Thyroid gland (tissue), 4 donors: ENCODE results near the gene COL4A1.

Experiments
- CTCF ChIP-seq, 6 experiments: fragments of 200-600 bp in 3 of 6; fragments of 450-650 bp in 3 of 6; sonication (generic) in 3 of 6; IDR thresholded peaks; one replicate each; pipeline ENCODE4 v1.5.1; 2016 to 2019; ENCODE audit warnings: antibody characterized with exemption in 6 of 6, mild to moderate bottlenecking in 2 of 6, inconsistent platforms in 1 of 6, moderate library complexity in 1 of 6
- POLR2A ChIP-seq, 2 donors: fragments of 450-650 bp; IDR thresholded peaks; one replicate each; pipeline ENCODE4 v1.6.1; 2017; ENCODE audit warnings: antibody characterized with exemption in 2 of 2, mild to moderate bottlenecking in 2 of 2, moderate library complexity in 1 of 2

GRCh38 chr13:110305544-110305943 lies 1.4 kb downstream of the COL4A1 start:
- TF ChIP-seq CTCF (IDR thresholded peaks at IDR 0.05) (no peak), POLR2A (IDR thresholded peaks at IDR 0.05) (no peak)
